HUES6 (cell line): ENCODE results near the gene ARL6IP5.

ENCODE experiments used
- H3K27ac ChIP-seq: 2 replicates; pipeline ENCODE4 v1.7.0; 2013; ENCODE audit warnings: low read depth, mild to moderate bottlenecking, low read length, inconsistent platforms
- H3K27me3 ChIP-seq: 2 replicates; pipeline ENCODE4 v1.6.1; 2013; ENCODE audit warnings: low read length; ENCODE audit not compliant: control insufficient read depth, insufficient read depth
- H3K36me3 ChIP-seq: 2 replicates; pipeline ENCODE4 v1.6.1; 2013; ENCODE audit warnings: low read length; ENCODE audit not compliant: control insufficient read depth, insufficient read depth
- H3K4me1 ChIP-seq: 2 replicates; pipeline ENCODE4 v1.6.1; 2013; ENCODE audit warnings: low read length; ENCODE audit not compliant: control insufficient read depth, insufficient read depth
- H3K4me3 ChIP-seq: 2 replicates; pipeline ENCODE4 v1.5.1; 2013; ENCODE audit warnings: low read depth, low read length
- H3K9ac ChIP-seq: one replicate; pipeline ENCODE4 v1.6.1; 2013; ENCODE audit warnings: mild to moderate bottlenecking, low read length
- H3K9me3 ChIP-seq: 2 replicates; pipeline ENCODE4 v1.6.1; 2013; ENCODE audit warnings: low read depth, low read length; ENCODE audit not compliant: control insufficient read depth, insufficient read depth

ARL6IP5 gene, protein sequence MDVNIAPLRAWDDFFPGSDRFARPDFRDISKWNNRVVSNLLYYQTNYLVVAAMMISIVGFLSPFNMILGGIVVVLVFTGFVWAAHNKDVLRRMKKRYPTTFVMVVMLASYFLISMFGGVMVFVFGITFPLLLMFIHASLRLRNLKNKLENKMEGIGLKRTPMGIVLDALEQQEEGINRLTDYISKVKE

DNA sequence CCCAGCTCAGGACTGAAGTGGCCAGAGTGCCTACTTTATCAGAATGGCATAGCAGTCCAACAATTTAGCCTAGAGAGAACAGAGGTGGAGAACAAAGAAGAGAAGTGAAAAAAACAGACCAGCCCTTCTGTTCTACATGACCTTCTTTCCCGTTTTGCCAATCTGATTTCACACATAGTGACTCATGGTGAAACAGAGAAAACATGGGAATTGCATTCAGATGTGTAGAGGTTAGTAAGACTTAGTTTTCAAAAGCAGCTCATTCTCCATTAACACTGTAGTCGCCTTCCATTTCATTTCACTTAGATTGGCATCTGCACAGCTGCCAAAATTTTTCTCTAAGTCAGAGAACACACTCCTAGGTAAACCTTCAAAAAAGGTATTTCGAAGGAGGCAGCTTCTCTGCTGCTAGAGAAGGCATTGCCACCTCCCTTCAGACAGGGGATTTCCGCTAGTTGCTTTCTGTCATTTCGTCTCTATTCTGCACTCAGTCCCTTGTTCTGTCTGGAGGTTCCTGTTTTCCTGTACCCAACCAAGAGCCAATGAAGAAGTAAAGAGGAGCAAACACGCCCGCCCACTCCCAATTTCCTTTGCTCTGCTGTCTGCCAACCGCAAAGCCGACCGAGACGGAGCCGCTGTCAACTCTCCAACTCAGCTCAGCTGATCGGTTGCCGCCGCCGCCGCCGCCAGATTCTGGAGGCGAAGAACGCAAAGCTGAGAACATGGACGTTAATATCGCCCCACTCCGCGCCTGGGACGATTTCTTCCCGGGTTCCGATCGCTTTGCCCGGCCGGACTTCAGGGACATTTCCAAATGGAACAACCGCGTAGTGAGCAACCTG is at the start of gene ARL6IP5:
TSS of gene ARL6IP5 (plus strand) at position 612 of the 842 bp plus-strand sequence. CDS start at position 723, 111 bp downstream.
- Histone ChIP-seq H3K36me3 (no peaks in the 10 kb centered on the region), H3K4me3 (peak within 1 kb of the TSS; percentile 95), H3K27ac (no peak within 1 kb of the TSS), H3K4me1 (peaks cover 44% of the 10 kb centered on the region; the same call in 1 of the 2 replicates), H3K27me3 (no peaks in the 10 kb centered on the region), H3K9me3 (no peaks in the 10 kb centered on the region), H3K9ac (peak within 1 kb of the TSS; percentile 65)

GRCh38 chr3:69044608-69045007 is 40.1 kb upstream of the ARL6IP5 start:
- Histone ChIP-seq H3K27me3 (no peaks in the 10 kb centered on the region), H3K9ac (no peak overlapping the region), H3K36me3 (peaks cover 71% of the 10 kb centered on the region), H3K4me1 (no peaks in the 10 kb centered on the region), H3K9me3 (no peaks in the 10 kb centered on the region), H3K27ac (no peak overlapping the region), H3K4me3 (no peak overlapping the region)

- Histone ChIP-seq H3K9me3 (no peaks in the 10 kb centered on the region), H3K9ac (no peak overlapping the region), H3K27ac (no peak overlapping the region), H3K36me3 (peaks cover 41% of the 10 kb centered on the region), H3K4me3 (no peak overlapping the region), H3K27me3 (no peaks in the 10 kb centered on the region), H3K4me1 (peaks cover 6% of the 10 kb centered on the region; the same call in 1 of the 2 replicates)
These were observed 35.7 kb upstream of the ARL6IP5 start for GRCh38 chr3:69048990-69049389.

DNA sequence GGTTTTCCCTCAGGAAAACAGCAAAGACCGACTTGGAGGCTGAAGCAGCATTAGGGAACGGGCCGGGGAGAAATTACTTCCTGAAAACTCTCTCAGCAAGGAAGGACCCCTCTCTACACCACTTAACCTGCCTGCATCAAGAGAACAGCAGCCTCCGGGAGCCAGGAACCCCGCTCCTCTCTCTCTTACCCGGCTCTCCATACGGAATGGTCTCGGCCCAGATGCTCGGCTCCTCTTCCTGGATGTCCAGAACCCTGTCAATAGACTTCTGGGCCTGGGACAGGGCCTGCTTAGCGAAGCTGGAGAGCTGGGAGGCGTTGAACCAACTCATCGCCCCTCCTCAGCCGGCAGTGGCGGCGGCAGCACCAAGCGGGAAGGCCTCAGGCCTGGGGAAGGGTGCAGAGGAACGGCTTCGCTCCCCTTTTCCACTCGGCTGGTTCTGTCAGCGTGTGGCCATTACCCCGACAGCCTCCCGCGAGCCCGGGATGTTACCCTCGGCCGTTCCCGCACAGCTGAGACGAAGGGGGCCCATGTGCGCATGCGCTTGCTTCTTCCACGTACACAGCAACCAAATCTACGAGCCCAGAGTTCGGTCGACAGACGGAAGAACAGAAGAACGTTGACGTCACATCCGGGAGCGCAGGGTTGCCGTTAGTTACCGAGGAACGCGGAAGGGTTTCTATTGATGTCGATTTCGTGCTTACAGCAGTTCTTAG is 32.8 kb upstream of the ARL6IP5 start, which contains the start of gene TMF1:
TSS of gene TMF1 (minus strand) at position 578 of the 716 bp plus-strand sequence. CDS start at position 331, 247 bp downstream.
- H3K27ac ChIP-seq, result peak within 1 kb of the TSS; percentile 55
- peaks cover 41% of the 10 kb centered on the region for H3K36me3 ChIP-seq
- H3K9ac ChIP-seq, result peak within 1 kb of the TSS; percentile 88
- H3K4me3 ChIP-seq, result peak within 1 kb of the TSS; percentile 87
- H3K4me1 ChIP-seq, result peaks cover 6% of the 10 kb centered on the region; the same call in 1 of the 2 replicates
- no peaks in the 10 kb centered on the region for H3K27me3 ChIP-seq
- no peaks in the 10 kb centered on the region for H3K9me3 ChIP-seq

GRCh38 chr3:69052472-69052898 is 32.3 kb upstream of the ARL6IP5 start:
- H3K9me3 ChIP-seq, result no peaks in the 10 kb centered on the region

DNA sequence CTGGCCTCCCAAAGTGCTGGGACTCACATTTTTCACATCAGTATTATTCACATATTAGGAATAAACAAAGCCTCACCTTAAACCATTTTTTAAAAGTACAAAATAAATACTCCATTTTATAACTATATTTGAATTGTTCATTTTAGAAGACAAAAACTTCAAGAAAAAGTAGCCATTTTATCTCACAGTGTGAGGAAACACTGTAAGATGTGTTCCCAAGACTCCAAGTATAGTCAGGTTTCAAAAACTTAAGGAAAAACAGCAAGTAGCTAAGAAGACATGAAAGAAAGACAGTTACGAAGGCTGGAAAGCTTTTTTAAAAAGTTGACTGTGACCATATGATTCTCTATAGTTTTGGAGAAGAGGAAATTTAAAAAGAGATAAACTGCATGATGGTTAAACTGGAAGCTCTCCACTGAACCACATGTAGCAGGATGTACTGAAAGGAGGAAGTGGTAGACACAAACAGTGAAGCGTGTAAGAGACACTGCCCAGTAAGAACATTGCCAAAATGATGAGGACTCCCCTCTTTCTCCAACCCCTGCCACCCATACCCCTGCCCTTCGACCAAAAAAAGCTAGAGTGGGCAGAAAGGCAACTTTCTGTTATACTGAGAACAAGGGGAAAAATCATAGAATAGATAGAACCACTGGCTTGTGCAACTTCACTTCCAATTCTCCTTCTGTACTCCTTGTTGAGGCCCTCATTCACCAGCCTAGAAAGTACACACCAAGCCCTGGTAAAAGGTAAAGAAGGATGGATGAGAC is 26.4 kb upstream of the ARL6IP5 start:
- no peaks in the 10 kb centered on the region for H3K9me3 ChIP-seq
- H3K4me1 ChIP-seq, result no peaks in the 10 kb centered on the region
- H3K27me3 ChIP-seq, result no peaks in the 10 kb centered on the region
- no peak overlapping the region for H3K9ac ChIP-seq
- no peak overlapping the region for H3K4me3 ChIP-seq
- peaks cover 85% of the 10 kb centered on the region for H3K36me3 ChIP-seq
- no peak overlapping the region for H3K27ac ChIP-seq

More at GRCh38 chr3:69052472-69052898, 32.3 kb upstream of the ARL6IP5 start:
- Histone ChIP-seq H3K9ac (peak overlapping the region; percentile 61), H3K36me3 (peaks cover 41% of the 10 kb centered on the region), H3K4me3 (peak overlapping the region; percentile 87), H3K4me1 (peaks cover 6% of the 10 kb centered on the region; the same call in 1 of the 2 replicates), H3K27ac (peak overlapping the region; percentile 26; the same call in 1 of the 2 replicates), H3K27me3 (no peaks in the 10 kb centered on the region)

- H3K4me3 ChIP-seq, result no peak overlapping the region
- H3K27ac ChIP-seq, result no peak overlapping the region
These were observed 25.9 kb upstream of the ARL6IP5 start for GRCh38 chr3:69058947-69059224.

DNA sequence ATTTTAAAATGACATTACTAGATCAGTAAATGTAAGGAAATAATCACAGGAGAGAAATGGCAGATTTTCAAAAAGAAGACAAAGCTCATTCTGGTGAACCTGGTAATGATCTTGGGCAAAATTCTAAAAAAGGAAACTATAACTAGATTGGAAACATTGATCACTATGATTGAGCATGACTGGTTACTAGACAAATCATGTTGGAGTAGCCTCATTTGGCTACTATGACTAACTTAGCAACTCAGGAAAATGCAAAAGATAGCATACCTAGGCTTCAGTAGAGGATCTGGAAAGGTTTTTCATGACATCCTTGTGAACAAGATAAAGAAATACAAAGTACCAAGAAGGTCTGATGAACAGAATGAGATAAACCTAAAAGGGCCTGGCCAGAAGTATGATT is 25.0 kb upstream of the ARL6IP5 start:
- Histone ChIP-seq H3K27me3 (no peaks in the 10 kb centered on the region), H3K36me3 (peaks cover 92% of the 10 kb centered on the region)

More at GRCh38 chr3:69058947-69059224, 25.9 kb upstream of the ARL6IP5 start:
- Histone ChIP-seq H3K9me3 (no peaks in the 10 kb centered on the region), H3K9ac (no peak overlapping the region), H3K4me1 (no peaks in the 10 kb centered on the region), H3K27me3 (no peaks in the 10 kb centered on the region), H3K36me3 (peaks cover 89% of the 10 kb centered on the region)

GRCh38 chr3:69063636-69064035 is 21.1 kb upstream of the ARL6IP5 start:
- Histone ChIP-seq H3K4me3 (no peak overlapping the region), H3K36me3 (peaks cover 63% of the 10 kb centered on the region), H3K27ac (no peak overlapping the region), H3K9me3 (no peaks in the 10 kb centered on the region), H3K9ac (no peak overlapping the region), H3K4me1 (no peaks in the 10 kb centered on the region), H3K27me3 (no peaks in the 10 kb centered on the region)

More for the DNA sequence above, 25.0 kb upstream of the ARL6IP5 start:
- Histone ChIP-seq H3K9ac (no peak overlapping the region), H3K27ac (no peak overlapping the region), H3K4me1 (no peaks in the 10 kb centered on the region), H3K9me3 (no peaks in the 10 kb centered on the region), H3K4me3 (no peak overlapping the region)

DNA sequence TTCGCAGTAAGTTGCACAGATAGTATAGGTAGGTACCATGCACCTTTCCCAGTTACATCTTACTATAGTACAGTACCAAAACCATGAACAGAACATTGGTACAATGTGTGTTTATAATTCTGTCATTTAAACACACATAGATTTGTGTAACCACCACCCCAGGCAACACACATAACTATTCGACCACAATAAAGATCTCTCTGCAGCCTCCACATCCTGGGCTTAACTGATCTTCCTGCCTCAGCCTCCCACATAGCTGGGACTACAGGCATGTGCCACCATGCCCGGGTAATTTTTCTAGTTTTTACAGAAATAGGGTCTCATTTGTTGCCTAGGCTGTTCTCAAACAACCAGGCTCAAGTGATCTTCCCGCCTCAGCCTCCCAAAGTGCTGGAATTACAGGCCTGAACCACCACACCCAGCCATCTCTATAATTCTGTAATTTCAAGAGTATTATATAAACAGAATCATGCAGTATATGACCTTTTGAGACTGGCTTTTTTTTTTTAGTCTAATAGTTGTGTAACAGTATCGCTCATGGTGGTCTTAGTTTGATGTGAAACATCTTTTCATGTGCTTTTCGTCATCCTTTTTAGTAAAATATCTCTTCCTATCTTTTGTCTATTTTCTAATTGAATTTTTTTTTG is 19.3 kb upstream of the ARL6IP5 start:
- Histone ChIP-seq H3K4me1 (no peaks in the 10 kb centered on the region), H3K9ac (no peak overlapping the region), H3K36me3 (peaks cover 53% of the 10 kb centered on the region), H3K27me3 (no peaks in the 10 kb centered on the region), H3K9me3 (no peaks in the 10 kb centered on the region), H3K4me3 (no peak overlapping the region), H3K27ac (no peak overlapping the region)
